ENCODE data around the gene SPATC1L.
"Not testable (repeated sequence)": the region's sequence is repeated elsewhere in the genome, so short reads cannot be mapped to it uniquely, and the experiment has no call there.

The SPATC1L gene

GRCh38 chr21:46226920-46227599 is 42.8 kb upstream of the SPATC1L start:
- TF ChIP-seq POLR2A (IDR thresholded peaks at IDR 0.05; ENCODE audit: extremely low read depth, insufficient read length) (no peak), MYC (IDR thresholded peaks at IDR 0.05; ENCODE audit: low read depth, low read length) (no peak), MAX (IDR thresholded peaks at IDR 0.05; ENCODE audit: low read depth, low read length) (no peak)
- TF ChIP-seq, protein P1, sequence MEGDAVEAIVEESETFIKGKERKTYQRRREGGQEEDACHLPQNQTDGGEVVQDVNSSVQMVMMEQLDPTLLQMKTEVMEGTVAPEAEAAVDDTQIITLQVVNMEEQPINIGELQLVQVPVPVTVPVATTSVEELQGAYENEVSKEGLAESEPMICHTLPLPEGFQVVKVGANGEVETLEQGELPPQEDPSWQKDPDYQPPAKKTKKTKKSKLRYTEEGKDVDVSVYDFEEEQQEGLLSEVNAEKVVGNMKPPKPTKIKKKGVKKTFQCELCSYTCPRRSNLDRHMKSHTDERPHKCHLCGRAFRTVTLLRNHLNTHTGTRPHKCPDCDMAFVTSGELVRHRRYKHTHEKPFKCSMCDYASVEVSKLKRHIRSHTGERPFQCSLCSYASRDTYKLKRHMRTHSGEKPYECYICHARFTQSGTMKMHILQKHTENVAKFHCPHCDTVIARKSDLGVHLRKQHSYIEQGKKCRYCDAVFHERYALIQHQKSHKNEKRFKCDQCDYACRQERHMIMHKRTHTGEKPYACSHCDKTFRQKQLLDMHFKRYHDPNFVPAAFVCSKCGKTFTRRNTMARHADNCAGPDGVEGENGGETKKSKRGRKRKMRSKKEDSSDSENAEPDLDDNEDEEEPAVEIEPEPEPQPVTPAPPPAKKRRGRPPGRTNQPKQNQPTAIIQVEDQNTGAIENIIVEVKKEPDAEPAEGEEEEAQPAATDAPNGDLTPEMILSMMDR (IDR thresholded peaks at IDR 0.05; ENCODE audit: low read depth, low read length): no peak
- peak overlapping the region; percentile 78 for H3K4me3 ChIP-seq (ENCODE audit: low read depth, low read length)

GRCh38 chr21:46226146-46226545 is 41.9 kb upstream of the SPATC1L start:
- TF ChIP-seq MYC (IDR thresholded peaks at IDR 0.05; ENCODE audit: low read depth, low read length) (no peak), POLR2A (IDR thresholded peaks at IDR 0.05; ENCODE audit: extremely low read depth, insufficient read length) (no peak), MAX (IDR thresholded peaks at IDR 0.05; ENCODE audit: low read depth, low read length) (no peak)
- TF ChIP-seq, protein P1 (IDR thresholded peaks at IDR 0.05; ENCODE audit: low read depth, low read length): no peak
- peak overlapping the region; percentile 78 for H3K4me3 ChIP-seq (ENCODE audit: low read depth, low read length)
- no peak for DNase-seq (ENCODE audit: low read depth)

More at GRCh38 chr21:46226920-46227599, 42.8 kb upstream of the SPATC1L start:
- peak; percentile 21 for DNase-seq (ENCODE audit: low read depth)

- DNase-seq (ENCODE audit: low read depth); H3K4me3 ChIP-seq (ENCODE audit: low read depth, low read length): not testable (repeated sequence)
Measured at GRCh38 chr21:46223661-46224060, 39.4 kb upstream of the SPATC1L start.

DNA sequence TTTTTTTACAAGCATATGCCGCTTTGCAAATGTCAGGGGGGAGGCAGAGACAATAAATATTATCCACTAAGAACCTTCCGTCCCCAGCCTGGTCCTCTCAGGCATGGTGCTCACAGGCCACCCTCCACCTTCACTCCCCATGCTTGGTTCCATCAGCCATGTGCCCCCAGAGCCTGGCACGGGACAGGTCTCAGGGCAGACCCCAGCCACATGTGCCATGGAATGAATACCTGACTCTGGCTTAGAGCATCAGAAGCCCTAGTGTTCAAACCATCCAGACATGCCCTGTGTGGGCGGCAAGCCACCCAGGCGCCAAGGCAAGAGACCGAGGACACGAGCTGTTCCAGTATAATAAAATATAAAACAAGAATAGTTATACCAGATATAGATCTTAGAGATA is 39.0 kb upstream of the SPATC1L start:
- TF ChIP-seq MYC (IDR thresholded peaks at IDR 0.05; ENCODE audit: low read depth, low read length): no peak
- no peak for TF ChIP-seq MAX (IDR thresholded peaks at IDR 0.05; ENCODE audit: low read depth, low read length)
- TF ChIP-seq, protein P1 (IDR thresholded peaks at IDR 0.05; ENCODE audit: low read depth, low read length): no peak
- TF ChIP-seq POLR2A (IDR thresholded peaks at IDR 0.05; ENCODE audit: extremely low read depth, insufficient read length): no peak
- no peak for DNase-seq (ENCODE audit: low read depth)
- H3K4me3 ChIP-seq (ENCODE audit: low read depth, low read length): no peak overlapping the region

- no peak for DNase-seq (ENCODE audit: low read depth)
- no peak overlapping the region for H3K4me3 ChIP-seq (ENCODE audit: low read depth, low read length)
- TF ChIP-seq, protein P1 (IDR thresholded peaks at IDR 0.05; ENCODE audit: low read depth, low read length): no peak
- TF ChIP-seq POLR2A (IDR thresholded peaks at IDR 0.05; ENCODE audit: extremely low read depth, insufficient read length) (no peak), MYC (IDR thresholded peaks at IDR 0.05; ENCODE audit: low read depth, low read length) (no peak), MAX (IDR thresholded peaks at IDR 0.05; ENCODE audit: low read depth, low read length) (no peak)
Measured at GRCh38 chr21:46222436-46223116, 38.3 kb upstream of the SPATC1L start.

GRCh38 chr21:46221664-46222435 is 37.6 kb upstream of the SPATC1L start:
- TF ChIP-seq MYC (IDR thresholded peaks at IDR 0.05; ENCODE audit: low read depth, low read length) (no peak), MAX (IDR thresholded peaks at IDR 0.05; ENCODE audit: low read depth, low read length) (no peak), POLR2A (IDR thresholded peaks at IDR 0.05; ENCODE audit: extremely low read depth, insufficient read length) (no peak)
- TF ChIP-seq, protein P1 (IDR thresholded peaks at IDR 0.05; ENCODE audit: low read depth, low read length): no peak
- no peak for DNase-seq (ENCODE audit: low read depth)
- H3K4me3 ChIP-seq (ENCODE audit: low read depth, low read length): no peak overlapping the region

Measured in NB4 (cell line).